H1 (cell line): Measurements from ENCODE around the gene SLC16A2. TPM values are rescaled to one million over a fixed set of nuclear protein-coding genes. Genes with fewer than 3 reads are reported as not detected.

Source experiments
- CBX8 ChIP-seq: fragments of 300-800, 300-1000 bp; sonication (generic); IDR thresholded peaks from 2 replicates; pipeline ENCODE4 v1.7.1; 2016; ENCODE audit warnings: low read depth, low read length, borderline replicate concordance
- CEBPB ChIP-seq: IDR thresholded peaks from 2 replicates; pipeline ENCODE4 v1.6.1; 2012; ENCODE audit warnings: low read depth, low read length
- CHD1 ChIP-seq: IDR thresholded peaks from 2 replicates; pipeline ENCODE4 v1.6.1; 2012; ENCODE audit warnings: low read depth, low read length, improper control_type of control experiment
- GABPA ChIP-seq: IDR thresholded peaks from 2 replicates; pipeline ENCODE4 v1.6.1; 2011; ENCODE audit warnings: mild to moderate bottlenecking, low read length, moderate library complexity, borderline replicate concordance; ENCODE audit not compliant: insufficient read depth
- PHF8 ChIP-seq: fragments of 200-600 bp; sonication (generic); conservative IDR thresholded peaks from 2 replicates; pipeline ENCODE4 v1.7.1; 2012; ENCODE audit warnings: low read depth, mild to moderate bottlenecking, inconsistent platforms, low read length, moderate library complexity
- POLR2A ChIP-seq, 2 experiments: IDR thresholded peaks; 1 replicate in 1 of 2; 2 replicates in 1 of 2; pipeline ENCODE4 v1.6.1; 2011; ENCODE audit warnings: low read depth in 2 of 2, low read length in 2 of 2, mild to moderate bottlenecking in 2 of 2; ENCODE audit errors: control extremely low read depth in 1 of 2
- SIX5 ChIP-seq: IDR thresholded peaks from 2 replicates; pipeline ENCODE4 v1.6.1; 2011; ENCODE audit warnings: mild to moderate bottlenecking, low read depth, low read length
- ZNF274 ChIP-seq: IDR thresholded peaks from 2 replicates; pipeline ENCODE4 v1.7.0; 2012; ENCODE audit warnings: low read length, borderline replicate concordance; ENCODE audit errors: extremely low read depth
- polyA plus RNA-seq, 7 experiments: library from polyadenylated mRNA; depleted of rRNA in 3 of 7; stranded (reverse) in 5 of 7; unstranded in 2 of 7; fragments of >200 nt in 5 of 7; fragments of 200-250 nt in 2 of 7; gene quantifications; 1 replicate in 5 of 7; 2 replicates in 1 of 7; 4 replicates in 1 of 7; pipeline versions ENCODE4 v1.2.1 to v1.2.3, GENCODE V29; 2011 to 2013; ENCODE audit warnings: missing spikeins in 2 of 7, mixed read lengths in 2 of 7
- total RNA-seq: library from RNA; stranded (reverse); fragmentation: NEBNext Ultra II Directional; extraction: Animal tissue kit (Norgen Biotek cat#: 25700); gene quantifications from 2 replicates; pipeline ENCODE4 v1.2.1, GENCODE V29; 2021

SLC16A2 gene
- total and polyA plus RNA-seq, 2 of the 8 experiments (the other 6 are each of a cell fraction or from before 2014, with no cell fraction given) = 24.4 to 32.2 TPM

DNA sequence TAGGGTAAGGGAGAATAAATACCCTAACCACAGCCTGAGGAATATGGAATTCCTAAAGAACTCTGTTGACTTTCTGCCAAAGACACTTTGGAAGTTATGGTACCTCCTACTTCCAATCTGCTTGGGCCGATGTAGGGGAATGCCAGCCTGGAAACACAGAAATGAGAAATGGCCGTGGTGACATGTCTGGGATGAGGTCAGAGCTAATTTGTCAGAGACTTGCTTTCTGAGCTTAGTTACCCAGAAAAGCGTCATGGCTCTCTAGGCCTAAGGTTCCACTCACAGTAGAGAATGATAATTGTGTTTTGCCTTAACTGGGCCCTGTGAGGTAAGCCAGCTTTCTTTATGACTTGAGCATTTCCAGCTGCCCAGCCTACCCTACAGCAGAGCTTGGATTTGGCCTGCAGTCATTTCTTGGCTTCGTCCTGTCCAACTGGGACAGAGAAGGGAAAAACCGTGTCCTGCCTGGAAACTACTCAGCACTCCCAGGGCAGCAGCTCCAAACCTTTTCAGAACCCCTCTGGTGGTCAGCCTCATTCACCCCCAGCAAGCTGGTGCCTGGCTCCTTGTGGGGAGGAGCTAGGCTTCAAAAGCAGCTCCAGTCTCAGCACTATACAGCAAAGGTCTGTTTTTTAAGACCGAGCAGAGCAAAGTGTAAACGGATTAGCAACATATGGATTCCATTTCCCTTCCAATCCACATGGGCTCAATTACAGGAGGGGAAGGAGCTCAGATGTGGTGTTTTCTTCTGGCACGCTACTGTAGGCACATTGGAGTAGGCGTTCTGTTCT, 100.9 kb downstream of the SLC16A2 start (continued):
- TF ChIP-seq CHD1 (no peak), ZNF274 (no peak), PHF8 (no peak), CEBPB (no peak), POLR2A (IDR thresholded peaks at IDR 0.05; ENCODE audit: control extremely low read depth in 1 of 2, low read depth in 2 of 2, low read length in 2 of 2) (no peak), SIX5 (no peak), GABPA (no peak), CBX8 (no peak)
